ENCODE data around the gene MMP25.
A peak's percentile ranks its signal among the peaks of the same experiment; 100 is the strongest.

MMP25 gene

DNA sequence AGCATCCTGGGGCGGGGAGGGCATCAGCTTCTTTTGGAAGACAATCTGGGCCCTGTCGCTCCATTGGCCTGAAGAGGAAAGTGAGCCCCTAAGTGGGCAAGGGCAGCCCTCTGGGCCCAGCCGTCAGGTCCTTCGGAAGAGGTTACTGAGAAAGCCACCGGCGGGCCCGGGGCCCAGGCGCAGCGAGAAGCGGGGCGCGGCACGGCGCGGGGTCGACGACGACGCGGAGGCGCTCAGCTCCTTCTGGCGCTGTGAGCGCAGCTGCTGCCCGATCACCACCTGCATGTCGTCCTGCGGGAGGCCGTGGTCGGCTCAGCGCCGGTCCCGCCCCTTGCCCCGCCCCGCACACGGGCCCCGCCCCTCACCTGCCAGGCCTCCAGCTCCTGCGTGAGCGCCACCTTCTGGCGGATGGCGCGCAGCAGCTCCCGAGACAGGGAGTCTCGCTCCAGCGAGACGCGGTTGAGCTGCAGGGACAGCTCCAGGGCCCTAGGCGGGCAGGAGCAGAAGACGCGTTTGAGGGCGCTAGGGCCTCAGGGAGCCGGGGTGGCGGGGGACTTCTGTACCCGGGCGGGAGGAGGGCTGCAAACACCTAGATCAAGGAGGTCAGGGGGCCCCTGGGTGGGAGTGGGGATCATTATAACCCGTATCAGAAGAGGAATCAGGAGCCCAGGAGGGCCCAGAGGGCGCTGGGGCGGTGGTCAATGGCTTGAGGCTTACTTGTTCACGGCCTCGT lies 18.2 kb upstream of the MMP25 start:
- peak; percentile 51 to 97 (median 85) for DNase-seq
- intact Hi-C loops (cut with DNase I) = no loop called here

DNA sequence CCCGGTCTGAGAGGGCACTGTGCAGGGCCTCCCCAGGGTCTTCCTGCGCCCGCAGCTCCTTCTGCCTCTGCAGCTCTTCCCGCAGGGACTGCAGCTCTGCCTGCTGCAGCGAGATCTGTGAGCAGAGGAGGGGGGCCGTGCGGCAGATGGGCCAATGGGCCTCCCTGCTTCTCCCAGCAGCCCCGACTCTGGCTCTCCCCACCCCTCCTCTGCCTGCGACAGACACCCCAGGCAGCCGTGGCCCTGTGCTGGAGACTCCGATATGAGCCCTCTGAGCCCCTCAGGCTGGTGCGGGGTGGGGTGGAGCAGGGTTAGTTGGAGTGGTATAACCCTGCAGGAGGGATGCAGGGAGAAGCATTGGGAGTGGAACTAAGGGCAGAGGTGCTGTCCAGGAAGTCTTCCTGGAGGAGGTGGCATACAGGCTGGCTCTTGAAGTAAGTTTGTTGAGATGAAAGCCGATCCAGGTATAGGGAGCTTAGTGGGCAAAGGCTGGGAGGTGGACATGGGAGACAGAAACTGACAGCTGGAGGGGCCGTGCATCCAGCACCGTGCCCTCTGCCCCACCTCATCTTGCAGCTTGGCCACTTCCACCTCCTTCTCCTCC lies 17.5 kb upstream of the MMP25 start:
- intact Hi-C loops (cut with DNase I) = no loop called here
- DNase-seq = peak in 3 of 10 donors; percentile 3 to 88 (median 52)

DNA sequence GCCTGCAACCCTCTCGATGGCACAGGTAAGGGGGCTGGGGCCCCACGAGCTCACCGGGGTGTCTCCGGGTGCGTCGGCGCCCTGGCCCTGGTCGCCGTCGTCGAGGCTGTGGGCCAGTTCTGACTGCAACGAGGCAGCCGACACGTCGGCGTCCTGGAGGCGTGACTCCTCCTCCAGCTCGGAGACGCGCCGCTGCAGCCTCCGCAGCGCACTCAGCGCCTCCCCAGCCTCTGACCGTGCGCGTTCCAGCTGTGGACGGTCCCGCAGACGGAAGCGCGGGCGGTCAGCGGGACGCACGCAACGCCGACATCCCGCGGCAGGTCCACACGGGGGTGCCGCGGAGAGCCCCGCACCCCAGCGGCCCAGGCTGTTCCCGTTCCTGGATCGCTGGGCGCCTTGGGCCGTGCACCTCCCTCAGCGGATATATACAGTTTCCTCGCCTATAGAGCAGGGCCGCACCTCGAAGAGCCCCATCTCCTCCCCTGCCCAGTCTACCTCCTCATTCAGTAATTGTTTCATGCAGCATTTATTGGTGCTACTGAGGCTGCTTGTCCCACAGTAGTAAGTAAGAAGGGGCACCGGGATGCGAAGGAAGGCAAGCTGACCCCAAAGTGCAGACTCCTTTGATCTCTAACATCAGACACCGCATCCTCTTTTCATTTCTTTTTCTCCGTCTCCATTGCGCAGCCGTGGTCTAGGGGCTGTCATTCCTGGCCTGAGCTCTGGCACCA lies 16.7 kb upstream of the MMP25 start:
- intact Hi-C loops (cut with DNase I) = no loop called here
- peak in 1 of 10 donors; percentile 90 for DNase-seq

DNA sequence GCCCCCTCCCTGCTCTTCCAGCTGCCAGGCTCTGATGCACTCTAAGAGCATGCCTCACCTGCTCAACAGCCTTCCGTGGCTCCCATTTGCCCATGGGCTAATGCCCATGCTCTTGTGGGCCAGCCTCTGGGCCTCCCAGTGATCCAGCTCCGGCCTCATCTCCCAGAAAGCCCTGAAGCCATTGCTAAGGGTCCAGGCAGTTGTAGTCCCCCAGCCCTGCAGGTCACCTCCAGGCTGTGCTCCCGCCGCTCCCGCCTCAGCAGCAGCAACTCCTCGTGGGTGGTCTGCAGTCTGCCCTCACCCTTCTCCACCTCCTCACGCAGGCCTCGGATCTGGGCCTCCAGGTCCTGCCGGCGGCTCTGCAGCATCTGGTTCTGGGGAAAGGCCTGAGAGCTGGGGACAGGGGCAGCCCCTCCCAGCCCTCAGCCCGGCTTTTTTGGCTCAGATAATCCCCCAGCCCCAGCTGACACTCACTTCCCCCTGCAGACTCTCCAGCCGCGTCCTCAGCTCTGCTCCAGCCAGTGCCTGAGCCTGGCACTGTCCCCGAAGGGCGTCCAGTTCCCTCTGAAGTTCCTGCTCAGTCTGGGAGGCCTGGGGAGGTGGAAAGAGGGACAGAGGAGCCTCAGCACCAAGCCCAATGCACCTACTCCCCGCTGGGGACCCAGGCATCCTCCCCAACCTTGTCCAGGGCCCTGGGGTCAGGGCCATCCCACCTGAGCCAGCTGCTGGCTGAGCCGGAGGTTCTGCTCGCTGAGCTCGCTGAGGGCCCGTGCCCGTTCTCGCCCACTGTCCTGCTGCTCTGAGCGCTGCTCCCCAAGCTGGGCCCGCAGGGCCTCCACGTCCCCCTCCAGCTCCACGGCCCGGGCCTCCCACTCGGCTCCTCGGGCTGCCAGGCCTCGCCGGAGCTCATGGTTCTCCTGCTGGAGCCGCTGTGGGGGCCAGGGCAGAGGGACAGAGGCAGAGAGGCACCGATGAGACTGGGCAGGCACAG lies 15.8 kb upstream of the MMP25 start:
- no peak for DNase-seq
- intact Hi-C loops (cut with DNase I) = no loop called here

DNA sequence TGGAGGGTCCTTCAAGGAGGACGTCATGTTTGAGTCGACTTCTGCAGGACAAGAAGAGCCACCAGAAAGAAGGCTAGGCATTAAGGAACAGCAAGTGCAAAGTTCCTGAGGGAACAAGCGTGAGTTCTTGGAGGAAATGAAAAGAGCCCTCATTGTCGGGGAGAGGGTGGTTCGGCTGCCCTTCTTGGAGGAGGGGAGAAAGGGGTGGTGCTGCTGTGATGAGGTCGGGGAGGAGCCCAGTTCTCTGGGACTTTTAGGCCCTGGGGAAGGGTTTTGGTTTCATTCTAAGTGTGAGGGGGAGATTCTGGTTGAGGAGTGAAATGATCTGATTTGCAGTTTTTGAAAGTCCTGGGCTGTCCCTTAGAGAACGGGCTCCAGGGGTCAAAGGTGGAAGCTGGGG lies 13.7 kb upstream of the MMP25 start:
- intact Hi-C loops (cut with DNase I) = no loop called here
- no peak for DNase-seq

DNA sequence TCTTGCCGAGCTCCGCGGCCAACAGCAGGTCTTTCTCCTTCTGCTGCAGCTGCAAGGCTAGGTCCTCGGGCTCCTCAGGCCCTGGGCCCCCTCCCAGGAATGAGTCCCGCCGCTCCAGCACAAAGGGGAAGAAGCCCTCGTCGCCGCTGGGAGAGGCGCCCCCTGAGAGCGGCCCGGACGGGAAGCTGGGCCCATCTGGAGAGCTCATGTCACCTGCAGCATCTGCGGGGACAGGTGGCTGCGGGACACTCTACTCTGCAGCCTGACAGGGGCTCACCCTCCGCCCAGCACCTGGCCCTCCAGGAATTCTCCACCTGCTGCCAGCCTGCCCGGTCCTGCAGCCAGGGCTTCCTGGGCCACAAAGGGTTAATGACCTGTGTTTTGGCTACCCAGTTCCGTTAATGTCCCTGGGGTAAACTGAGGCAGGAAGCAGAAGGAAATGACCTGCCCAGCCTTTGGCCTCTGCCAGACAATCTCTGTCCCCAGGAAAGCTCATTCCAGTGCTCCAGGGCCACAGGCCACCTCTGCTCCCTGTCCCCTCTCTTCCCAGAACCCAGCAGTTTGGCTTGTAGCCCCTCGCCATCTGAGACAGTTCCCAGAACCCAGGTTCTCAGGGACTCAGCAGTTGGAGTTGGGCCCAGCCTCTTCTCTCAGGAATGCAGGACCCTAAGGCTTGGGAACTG lies 10.9 kb upstream of the MMP25 start:
- DNase-seq = no peak
- intact Hi-C loops (cut with DNase I) = no loop called here

DNA sequence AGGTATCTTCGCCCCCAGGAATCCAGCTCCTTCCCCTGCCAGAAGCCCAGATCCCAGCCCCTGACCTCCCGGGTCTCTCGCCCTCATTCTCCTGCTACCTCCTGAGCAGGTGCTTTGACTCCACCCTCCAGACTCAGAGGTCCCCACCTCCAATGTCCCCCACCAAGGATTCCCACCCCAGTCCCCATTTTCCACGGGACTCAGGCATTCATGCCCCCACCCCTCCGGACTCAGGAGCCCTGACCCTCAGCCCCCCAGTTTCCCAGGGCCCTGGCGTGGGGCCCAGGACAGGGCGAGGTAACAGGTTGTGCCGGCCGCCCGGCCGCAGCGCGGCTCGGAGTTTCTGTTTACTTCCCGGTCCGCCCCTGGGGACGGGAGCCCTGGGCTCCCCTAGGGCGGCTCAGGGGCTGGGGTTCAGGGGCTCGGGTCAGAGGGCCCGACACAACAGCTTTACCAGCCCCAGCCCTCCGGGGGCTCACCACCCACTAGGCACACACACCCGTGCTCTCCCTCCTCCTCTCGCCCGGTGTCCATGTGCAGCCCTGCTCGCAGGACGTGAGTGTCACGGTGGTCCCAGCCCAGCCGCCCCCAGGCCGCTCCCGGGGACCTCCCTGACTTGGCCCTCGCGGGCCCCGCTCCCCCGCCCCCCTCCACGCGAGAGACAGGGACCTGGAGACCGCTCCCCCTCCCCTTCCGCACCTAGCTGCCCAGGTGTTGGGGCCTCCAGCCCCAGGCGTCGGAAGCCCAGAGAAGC lies 10.2 kb upstream of the MMP25 start:
- DNase-seq = no peak
- intact Hi-C loops (cut with DNase I) = no loop called here

DNA sequence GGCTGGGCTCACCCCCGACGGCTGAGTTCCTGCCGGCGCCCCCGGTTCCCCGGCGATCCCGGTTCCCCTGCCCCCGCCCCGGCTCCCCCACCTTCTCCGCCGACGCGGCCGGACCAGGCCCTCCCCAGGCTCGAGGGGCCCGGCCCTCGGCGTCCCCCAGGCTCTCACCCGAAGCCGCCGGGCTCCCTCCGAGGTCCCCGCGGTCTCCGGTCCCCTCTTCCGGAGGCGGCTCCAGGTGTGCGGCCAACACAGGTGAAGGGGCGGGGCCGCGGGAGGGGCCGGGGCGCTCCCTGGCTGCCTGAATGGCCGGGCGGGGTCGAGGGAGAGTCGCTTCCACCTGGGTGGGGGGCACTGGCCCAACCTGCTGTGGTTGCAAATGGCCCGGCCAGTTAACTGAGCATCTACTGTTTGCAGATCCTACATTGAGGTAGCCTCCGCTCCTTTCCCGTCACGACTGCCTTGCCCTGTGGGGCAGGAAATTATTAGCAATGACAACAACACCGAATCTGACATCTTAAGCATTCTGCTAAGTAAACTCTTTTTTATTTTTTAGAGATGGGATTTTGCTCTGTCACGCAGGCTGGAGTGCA lies 9.5 kb upstream of the MMP25 start, which contains the start of gene BICDL2:
TSS of gene BICDL2 (minus strand) at position 219 of the 590 bp plus-strand sequence. CDS start 1,448 bp downstream, outside the sequence.
- intact Hi-C loops (cut with DNase I) = no loop called here
- DNase-seq = no peak

DNA sequence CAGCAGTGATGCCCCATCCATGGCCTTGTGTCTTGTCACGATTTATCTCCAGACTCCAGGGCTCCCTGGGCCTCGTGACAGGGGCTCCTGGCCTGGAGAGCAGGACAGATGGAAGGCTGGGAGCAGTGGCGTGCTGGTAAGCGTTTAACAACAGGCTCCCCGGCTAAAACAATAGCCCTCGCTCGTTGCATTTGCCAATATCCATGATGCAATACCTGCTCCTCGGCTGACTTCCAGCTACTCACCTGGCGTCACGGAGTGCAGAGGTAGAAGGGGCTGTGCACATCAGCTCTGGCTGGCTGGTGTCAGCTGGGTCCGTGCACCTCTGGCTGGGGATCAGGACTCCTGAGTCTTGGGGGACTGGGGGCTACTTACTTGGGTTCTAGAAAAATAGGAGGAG lies 8.1 kb upstream of the MMP25 start:
- no peak for DNase-seq
- intact Hi-C loops (cut with DNase I) = no loop called here

DNA sequence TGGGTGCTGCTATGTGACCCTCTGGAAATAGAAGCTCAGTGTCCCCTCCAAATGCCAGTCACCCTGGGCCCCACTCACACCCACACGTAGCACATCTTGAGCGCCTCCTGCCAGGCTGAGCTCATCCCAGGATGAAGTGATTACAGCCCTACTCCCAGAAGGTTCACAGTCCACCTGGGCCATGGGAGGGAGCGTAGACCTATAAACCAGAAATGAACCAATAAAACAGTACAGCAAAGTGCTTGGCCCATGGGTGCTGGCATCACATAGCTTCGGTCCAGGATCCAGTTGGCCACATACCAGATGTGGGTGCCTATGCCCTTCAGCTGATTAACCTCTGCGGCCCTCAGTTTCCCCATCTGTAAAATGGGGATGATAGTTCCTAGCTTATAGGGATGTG lies 7.5 kb upstream of the MMP25 start:
- no peak for DNase-seq
- intact Hi-C loops (cut with DNase I) = no loop called here

DNA sequence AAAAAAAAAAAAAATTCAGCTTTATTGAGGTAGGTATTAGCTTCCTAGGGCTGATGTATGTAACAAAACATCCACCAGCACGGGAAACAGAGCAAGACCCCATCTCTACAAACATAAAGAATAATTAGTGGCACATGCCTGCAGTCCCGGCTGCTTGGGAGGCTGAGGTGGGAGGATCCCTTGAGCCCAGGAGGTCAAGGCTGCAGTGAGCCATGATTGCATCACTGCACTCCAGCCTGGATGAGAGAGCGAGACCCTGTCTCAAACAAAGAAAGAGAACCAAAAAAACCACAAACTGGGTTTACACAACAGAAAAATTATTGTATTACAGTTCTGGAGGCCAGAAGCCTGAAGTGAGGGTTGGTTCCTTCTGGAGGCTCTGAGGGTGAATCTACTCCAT lies 4.0 kb upstream of the MMP25 start:
- DNase-seq = no peak
- intact Hi-C loops (cut with DNase I) = no loop called here

DNA sequence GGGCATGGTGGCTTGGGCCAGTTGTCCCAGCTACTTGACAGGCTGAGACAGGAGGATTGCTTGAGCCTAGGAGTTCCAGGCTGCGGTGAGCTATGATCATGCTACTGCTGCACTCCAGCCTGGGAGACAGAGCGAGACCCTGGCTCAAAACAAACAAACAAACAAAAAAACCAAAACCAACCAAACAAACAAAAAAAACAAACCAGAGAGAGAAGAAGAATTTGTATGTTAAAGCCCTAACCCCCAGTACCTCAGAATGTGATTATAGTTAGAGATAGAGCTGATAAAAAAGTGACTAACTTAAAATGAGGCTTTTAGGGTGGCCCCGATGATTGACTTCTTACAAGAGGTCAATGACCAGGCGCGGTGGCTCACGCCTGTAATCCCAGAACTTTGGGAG lies 1.7 kb upstream of the MMP25 start:
- intact Hi-C loops (cut with DNase I) = no loop called here
- DNase-seq = no peak

DNA sequence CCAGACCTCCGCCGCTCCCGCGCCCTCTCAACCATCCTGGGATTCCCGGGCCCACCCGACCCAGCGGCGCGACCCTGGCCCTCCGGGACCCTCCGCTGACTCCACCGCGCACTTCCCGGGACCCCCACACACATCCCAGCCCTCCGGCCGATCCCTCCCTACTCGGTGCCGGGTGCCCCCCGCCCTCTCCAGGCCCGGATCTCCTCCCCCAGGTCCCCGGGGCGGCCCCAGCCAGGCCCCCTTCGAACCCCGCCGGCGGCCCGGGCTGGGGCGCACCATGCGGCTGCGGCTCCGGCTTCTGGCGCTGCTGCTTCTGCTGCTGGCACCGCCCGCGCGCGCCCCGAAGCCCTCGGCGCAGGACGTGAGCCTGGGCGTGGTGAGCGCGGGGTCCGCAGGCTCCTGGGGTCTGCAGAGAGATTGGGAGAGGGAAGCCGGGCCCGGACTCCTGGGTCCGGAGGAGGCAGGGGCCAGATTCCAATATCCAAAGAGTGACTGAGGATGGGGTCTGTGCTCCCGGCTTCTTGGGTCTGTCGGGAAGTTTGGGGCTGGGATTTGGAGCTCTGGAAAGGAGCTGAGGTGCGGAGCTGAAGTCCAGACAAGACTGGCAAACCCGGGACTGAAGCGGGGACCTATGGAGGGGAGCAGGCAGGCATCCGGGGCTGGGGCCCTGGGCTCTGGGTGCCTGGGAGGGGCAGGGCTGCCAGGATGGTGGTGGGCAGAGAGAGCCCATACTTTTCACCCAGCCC lies 453 bp downstream of the MMP25 start:
- intact Hi-C loops (cut with DNase I) = no loop called here
- DNase-seq = no peak

DNA sequence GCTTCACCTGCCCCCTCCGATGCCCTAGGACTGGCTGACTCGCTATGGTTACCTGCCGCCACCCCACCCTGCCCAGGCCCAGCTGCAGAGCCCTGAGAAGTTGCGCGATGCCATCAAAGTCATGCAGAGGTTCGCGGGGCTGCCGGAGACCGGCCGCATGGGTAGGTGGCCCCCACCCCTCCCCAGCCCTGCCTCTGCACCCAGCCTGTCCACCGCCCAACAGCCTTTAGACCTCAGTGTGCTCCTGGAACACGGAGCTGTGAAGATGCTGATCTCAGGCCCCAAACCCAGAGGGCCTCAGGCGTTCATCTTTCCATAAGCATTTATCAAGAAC lies 993 bp downstream of the MMP25 start:
- no peak for DNase-seq
- intact Hi-C loops (cut with DNase I) = no loop called here

DNA sequence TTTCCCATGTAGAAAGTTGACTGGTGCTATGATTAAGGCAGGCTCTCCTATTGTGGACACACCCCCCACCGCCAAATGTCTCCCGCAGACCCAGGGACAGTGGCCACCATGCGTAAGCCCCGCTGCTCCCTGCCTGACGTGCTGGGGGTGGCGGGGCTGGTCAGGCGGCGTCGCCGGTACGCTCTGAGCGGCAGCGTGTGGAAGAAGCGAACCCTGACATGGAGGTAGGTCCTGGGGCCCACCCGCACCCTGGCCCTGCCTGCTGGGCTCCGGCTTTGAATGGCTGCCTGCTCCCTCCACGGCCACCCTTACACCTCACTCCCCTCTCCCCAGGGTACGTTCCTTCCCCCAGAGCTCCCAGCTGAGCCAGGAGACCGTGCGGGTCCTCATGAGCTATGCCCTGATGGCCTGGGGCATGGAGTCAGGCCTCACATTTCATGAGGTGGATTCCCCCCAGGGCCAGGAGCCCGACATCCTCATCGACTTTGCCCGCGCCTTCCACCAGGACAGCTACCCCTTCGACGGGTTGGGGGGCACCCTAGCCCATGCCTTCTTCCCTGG lies 3.6 kb downstream of the MMP25 start:
- no peak for DNase-seq
- intact Hi-C loops (cut with DNase I) = no loop called here

DNA sequence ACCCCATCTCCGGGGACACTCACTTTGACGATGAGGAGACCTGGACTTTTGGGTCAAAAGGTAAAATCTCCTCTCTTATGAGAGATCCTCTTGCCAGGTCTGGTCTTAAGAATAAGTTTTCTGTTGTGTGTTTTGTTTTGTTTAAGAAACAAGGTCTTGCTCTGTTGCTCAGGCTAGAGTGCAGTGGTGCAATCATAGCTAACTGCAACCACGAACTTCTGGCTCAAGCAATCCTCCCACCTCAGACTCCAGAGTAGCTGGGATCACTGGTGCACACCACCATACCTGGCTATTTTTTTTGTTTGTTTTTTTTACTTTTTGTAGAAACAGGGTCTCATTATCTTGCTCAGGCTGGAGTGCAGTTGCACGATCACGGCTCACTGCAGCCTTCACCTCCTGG lies 4.1 kb downstream of the MMP25 start:
- no peak for DNase-seq
- intact Hi-C loops (cut with DNase I) = no loop called here

DNA sequence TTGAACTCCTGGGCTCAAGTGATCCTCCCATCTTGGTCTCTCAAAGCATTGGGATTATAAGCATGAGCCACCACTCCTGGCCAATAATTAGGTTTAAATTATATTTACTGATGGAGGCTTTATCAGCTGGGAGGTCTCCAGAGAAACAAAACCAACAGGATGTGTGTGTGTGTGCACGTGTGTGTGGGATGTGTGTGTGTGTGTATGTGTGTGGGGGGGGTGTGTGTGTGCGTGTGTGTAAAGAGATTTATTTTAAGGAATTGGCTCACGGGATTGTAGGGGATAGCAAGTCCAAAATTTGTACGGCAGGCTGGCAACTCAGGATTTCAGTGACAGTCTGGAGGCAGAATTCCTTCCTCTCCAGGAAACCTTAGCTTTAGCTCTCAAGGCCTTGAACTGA lies 4.6 kb downstream of the MMP25 start:
- no peak for DNase-seq
- intact Hi-C loops (cut with DNase I) = no loop called here

DNA sequence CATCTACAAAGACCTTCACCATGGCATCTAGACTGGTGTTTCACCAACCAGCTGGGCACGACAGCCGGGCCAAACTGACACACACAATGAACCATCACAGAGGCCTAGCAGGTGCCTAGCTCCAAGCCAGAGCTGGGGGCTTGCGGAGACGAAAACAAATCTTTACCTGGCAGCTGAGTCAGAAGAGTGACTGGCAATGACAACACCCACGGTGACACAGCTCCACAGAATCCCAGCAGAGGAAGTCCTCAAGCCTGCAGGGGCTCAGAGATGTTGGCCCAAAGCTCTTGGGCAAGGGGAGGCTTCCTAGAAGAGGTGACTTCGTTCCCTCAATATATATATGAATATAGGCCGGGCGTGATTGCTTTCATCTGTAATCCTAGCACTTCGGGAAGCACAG lies 5.1 kb downstream of the MMP25 start:
- no peak for DNase-seq
- intact Hi-C loops (cut with DNase I) = no loop called here
